Right ventricle myocardium superior (tissue), 1 donor: ENCODE measurements around the gene UBE2L6. TPM values are rescaled to one million over a fixed set of nuclear protein-coding genes. Genes with fewer than 3 reads are reported as not detected.
A peak's percentile ranks its signal among the peaks of the same experiment; 100 is the strongest.

Experiments
- ATAC-seq: fragments of 200-7000 bp; cut with Tn5 transposase; one replicate; pipeline ENCODE4 v1.9.1; 2020; ENCODE audit warnings: mild to moderate bottlenecking; ENCODE audit not compliant: poor library complexity
- DNase-seq: peaks from one replicate; pipeline ENCODE4 v3.0.0-alpha.2; 2020
- intact Hi-C: fragments of 100-400 bp; cut with DNase I; formaldehyde crosslinking; loops from one replicate; pipeline ENCODE4 v1.11.2; 2022
- total RNA-seq: library from RNA; stranded (reverse); fragmentation: NEBNext Ultra II Directional; extraction: Animal tissue kit (Norgen Biotek cat#: 25700); gene quantifications from one replicate; pipeline ENCODE4 v1.2.1, GENCODE V29; 2021
- donor health status: DM: no; HTN: yes; CAD: no; lungs with severe emphysema.

The UBE2L6 gene
- total RNA-seq, 1 donor from 2014 or later = 15.1 TPM

GRCh38 chr11:57574061-57574460 is 6.6 kb upstream of the UBE2L6 start:
- no peak for DNase-seq
- no peak for ATAC-seq
- intact Hi-C loops = no loop called here

GRCh38 chr11:57571606-57572005 is 4.1 kb upstream of the UBE2L6 start:
- DNase-seq (no peak), ATAC-seq (no peak)
- intact Hi-C loops = no loop called here

GRCh38 chr11:57568330-57568766 is 876 bp upstream of the UBE2L6 start:
- DNase-seq (no peak), ATAC-seq (no peak)
- intact Hi-C loops = loop anchor here (2.0 kb wide), 1 partner anchor 72 kb away; no protein-coding TSS in a partner anchor

DNA sequence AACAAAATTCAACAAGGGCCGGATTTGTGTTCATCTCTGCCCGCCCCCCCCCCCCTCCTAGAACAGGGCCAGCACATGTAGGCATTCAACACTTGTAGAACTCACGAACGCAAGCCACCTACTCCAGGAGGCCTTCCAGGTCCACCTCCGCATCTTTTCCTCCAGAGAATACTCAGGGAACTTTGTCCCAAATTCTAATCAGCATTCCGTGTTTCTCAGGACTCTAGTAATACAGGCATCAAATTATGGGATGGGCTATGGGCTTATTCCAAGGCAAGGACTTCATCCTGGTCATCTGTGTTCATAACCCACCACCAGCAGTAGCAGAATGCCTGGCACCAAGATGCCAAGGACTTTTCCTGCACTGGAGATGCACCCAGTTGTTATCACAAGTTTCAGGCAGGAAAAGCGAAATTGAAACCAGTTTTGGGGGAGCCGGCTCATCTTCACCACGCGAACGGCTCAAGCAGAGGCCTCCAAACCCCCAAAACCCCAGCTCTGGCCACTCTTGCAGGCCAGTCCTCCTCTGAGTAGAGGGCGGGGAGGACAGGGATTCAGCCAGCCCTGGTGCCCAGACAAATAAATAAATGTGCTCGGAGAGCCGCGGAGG is 462 bp downstream of the UBE2L6 start:
- ATAC-seq = peak; percentile 18
- DNase-seq = no peak
- intact Hi-C loops = no loop called here

GRCh38 chr11:57566005-57566904 is 1.2 kb downstream of the UBE2L6 start:
- DNase-seq (no peak), ATAC-seq (peak; percentile 51)
- intact Hi-C loops = no loop called here

DNA sequence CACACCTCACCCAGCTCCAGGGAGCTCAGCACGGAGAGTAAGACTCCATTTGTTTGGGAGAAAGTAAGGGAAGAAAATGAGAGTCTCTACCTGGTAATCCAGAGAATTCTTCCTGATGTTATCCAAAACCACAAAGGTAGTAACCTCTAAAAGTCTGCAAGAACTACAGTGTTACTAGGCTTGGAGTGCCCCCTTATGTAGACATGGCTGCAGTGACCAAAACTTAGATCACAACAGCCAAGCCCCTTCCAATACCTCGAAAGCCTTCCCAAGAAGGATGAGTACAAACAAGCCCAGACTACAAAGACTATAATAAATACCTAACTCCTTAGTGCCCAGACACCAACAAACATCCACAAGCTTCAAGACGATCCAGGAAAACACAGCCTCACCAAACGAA is 4.9 kb downstream of the UBE2L6 start:
- no peak for ATAC-seq
- intact Hi-C loops = no loop called here
- DNase-seq = no peak

- ATAC-seq (no peak), DNase-seq (no peak)
- intact Hi-C loops = no loop called here
Measured at GRCh38 chr11:57560146-57560545, 7.3 kb downstream of the UBE2L6 start.

GRCh38 chr11:57556041-57556440 is 11.4 kb downstream of the UBE2L6 start:
- DNase-seq (no peak), ATAC-seq (no peak)
- intact Hi-C loops = no loop called here

DNA sequence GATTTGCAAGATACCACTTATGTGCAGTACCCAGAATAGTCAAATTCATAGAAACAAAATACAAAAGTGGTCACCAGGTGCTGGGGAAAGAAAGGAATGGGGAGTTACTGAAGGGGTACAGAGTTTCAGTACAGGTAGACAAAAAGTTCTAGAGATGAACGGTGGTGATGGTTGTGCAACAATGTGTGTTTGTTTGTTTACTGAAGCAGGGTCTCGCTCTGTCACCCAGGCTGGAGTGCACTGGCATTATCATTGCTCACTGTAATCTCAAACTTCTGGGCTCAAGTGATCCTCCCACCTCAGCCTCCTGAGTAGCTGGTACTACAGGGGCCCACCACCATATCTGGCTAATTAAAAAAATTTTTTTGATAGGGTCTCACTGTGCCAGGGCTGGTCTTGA is 12.1 kb downstream of the UBE2L6 start:
- intact Hi-C loops = no loop called here
- DNase-seq = no peak
- ATAC-seq = no peak

DNA sequence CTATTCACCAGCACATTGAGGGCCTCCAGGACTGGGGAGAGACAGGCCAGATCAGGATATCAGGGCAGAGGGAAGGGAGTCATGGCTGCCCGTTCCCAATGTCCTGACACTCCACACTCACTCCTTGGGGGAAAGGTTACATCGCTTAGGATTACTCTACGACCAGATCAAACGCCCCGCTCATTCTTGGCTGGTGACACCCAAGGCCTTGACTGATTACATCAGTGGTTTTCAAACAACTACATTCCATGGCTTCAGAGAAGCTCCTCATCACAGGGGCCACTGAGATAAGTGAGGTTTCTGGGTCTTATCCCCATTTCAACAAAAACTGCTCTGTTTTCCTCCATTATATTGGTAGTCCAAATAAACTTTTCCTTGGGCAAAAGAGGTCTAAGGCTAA is 15.0 kb downstream of the UBE2L6 start:
- intact Hi-C loops = no loop called here
- DNase-seq = no peak
- ATAC-seq = no peak

GRCh38 chr11:57551941-57552340 is 15.5 kb downstream of the UBE2L6 start:
- intact Hi-C loops = no loop called here
- no peak for ATAC-seq
- no peak for DNase-seq

DNA sequence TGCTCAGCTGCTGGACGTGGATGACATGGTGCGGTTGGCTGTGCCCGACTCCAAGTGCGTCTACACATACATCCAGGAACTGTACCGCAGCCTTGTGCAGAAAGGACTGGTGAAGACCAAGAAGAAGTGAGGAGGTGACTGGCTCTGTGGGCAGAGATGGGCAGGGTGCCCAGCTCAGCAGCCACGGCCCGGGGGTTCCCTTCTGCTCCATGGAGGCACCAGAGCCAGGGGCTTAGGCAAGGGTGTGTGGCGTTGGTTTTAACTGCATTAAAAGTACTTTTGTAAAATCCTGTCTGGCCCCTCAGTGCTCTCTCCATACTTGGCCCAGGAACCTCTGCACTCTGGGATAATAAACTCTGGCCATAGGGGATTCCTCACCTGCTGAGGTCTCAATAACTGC is 17.5 kb downstream of the UBE2L6 start:
- intact Hi-C loops = no loop called here
- ATAC-seq (no peak), DNase-seq (no peak)

DNA sequence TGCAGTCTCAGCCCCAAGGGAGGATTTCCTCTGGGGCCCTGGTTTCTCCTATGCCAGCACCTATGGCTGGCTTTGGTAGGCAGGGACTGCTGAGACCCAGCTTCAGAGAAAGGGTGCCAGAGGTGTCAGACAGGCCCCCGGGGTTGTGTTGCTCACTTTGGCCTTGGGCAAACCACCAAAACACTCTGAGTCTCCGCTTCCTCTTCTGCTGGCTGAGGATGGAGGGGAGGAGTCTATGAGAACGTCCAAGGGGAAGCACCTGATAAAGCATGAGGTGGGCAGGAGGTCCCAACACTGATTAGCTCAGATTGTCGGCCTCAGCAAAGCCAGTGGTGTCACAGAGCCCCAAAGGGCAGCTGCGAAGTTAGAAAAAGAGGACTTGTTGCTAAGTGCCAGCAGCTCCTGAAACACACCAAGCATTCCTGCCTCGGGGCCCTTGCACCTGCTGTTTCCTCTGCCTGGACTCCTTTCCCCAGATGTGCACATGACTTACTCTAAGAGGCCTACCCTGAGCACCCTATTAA is 19.6 kb downstream of the UBE2L6 start:
- DNase-seq = no peak
- intact Hi-C loops = no loop called here
- ATAC-seq = no peak

DNA sequence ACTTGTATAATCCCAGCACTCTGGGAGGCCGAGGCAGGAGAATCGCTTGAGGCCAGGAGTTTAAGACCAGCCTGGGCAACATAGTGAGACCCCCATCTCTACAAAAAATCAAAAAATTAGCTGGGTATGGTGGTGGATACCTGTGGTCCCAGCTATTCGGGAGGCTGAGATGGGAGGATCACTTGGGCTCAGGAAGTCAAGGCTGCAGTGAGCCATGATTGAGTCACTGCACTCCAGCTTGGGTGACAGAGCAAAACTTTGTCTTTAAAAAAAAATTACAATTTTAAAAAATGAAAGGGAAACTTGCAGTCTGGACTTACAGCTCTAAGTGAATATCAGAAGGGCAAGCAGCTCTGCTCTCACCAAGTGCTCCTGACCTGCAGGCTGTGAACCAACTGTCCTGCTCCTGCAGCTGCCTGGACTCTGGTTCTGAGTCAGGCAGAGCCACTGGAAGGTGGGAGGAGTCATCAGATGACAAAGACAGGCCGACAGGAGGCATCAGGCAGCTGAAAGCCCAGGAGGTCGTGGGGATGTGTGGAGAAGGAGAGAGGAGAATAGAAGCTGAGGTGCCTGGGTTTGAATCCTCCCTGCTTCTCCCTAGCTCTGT is 20.5 kb downstream of the UBE2L6 start:
- ATAC-seq = no peak
- DNase-seq = no peak
- intact Hi-C loops = no loop called here

DNA sequence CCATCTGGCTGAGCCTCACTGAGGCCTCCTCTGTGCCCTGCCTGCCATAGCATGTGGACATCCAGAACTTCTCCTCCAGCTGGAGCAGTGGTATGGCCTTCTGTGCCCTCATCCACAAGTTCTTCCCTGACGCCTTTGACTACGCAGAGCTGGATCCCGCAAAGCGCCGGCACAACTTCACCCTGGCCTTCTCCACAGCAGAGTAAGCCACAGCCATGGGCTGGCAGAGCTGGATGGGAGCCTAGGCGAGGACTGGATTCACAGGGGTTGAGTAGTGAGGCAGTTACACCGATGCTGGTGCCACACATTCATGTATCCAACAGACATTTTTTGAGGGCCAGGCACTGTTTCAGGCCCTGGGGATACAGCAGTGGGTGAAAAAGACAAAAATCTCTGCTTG is 21.0 kb downstream of the UBE2L6 start:
- intact Hi-C loops = no loop called here
- DNase-seq (no peak), ATAC-seq (no peak)

GRCh38 chr11:57545883-57546282 is 21.6 kb downstream of the UBE2L6 start:
- ATAC-seq (no peak), DNase-seq (no peak)
- intact Hi-C loops = no loop called here

DNA sequence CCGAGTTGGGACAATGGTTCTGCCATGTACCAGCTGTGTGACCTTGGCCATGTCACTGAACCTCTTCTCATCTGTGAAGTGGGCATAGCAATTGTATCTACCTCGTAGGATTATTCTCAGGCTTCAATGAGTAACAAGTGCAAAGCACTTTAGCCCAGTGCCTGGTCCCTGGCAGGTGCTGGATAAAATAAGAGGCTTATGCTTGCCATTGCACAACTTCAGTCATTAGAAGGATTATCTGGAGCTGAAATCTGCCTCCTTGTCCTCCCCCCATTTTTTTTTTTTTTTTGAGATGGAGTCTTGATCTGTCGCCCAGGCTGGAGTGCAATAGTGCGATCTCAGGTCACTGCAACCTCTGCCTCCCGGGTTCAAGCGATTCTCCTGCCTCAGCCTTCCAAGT is 22.9 kb downstream of the UBE2L6 start:
- ATAC-seq (no peak), DNase-seq (no peak)
- intact Hi-C loops = no loop called here

DNA sequence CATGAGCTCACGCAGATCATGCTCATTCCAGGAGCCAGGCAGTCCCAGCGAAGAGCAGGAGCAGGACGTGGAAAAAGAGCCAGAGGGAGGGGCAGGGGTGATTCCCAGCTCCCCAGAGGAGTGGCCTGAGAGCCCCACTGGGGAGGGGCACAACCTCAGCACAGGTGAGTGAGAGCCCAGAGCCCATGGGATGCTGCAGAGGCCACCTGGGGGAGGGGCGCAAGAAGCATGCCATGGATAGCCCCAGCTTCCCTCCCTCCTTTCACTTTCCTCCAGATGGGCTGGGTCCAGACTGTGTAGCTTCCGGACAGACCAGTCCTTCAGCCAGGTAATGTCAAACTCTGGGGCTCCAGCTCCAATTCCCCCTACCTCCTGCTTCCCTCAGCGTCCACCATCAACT is 23.9 kb downstream of the UBE2L6 start:
- ATAC-seq = no peak
- DNase-seq = peak; percentile 6
- intact Hi-C loops = no loop called here

DNA sequence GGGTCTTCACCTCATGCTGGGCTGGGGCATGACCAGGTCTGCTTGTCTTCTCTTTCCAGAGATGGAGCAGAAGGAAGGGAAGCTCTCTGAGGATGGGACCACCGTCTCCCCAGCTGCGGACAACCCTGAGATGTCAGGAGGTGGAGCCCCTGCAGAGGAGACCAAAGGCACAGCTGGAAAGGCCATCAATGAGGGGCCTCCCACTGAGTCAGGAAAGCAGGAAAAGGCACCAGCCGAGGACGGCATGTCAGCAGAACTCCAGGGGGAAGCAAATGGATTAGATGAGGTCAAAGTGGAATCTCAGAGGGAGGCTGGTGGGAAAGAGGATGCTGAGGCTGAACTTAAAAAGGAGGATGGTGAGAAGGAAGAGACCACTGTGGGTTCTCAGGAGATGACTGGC is 24.9 kb downstream of the UBE2L6 start:
- ATAC-seq (no peak), DNase-seq (peak; percentile 13)
- intact Hi-C loops = no loop called here

DNA sequence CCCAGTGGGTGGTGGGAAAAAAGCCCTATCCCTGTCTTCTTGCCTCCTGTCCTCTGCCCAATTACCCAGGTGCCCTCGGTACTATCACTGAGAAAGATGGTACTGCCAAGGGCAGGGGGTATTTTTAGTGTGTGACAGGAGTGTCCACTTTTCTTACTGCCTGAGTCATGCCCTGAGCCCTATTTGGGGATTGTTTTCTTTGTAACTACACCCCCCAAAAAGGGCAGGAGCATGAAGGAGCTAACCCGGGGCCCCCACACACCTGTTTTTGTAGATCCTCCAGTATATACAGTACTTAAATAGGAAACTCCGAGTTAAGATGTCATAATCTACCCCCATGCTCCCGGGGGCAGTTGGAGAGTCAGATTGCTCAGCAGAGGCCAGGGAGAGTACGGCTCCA is 26.3 kb downstream of the UBE2L6 start:
- peak; percentile 26 for DNase-seq
- peak; percentile 57 for ATAC-seq
- intact Hi-C loops = no loop called here
